AG09309 (cell line): ENCODE results near the gene SRL.
A peak's percentile ranks its signal among the peaks of the same experiment; 100 is the strongest.

Experiments used
- DNase-seq: peaks from one replicate; pipeline ENCODE4 v3.0.0-alpha.2; 2010; ENCODE audit warnings: low read depth
- H3K4me3 ChIP-seq: 2 replicates; pipeline ENCODE4 v1.5.1; 2011; ENCODE audit warnings: mild to moderate bottlenecking, low read depth, low read length, moderate library complexity; ENCODE audit not compliant: control insufficient read depth
- TF ChIP-seq, protein P1 (sequence below): IDR thresholded peaks from 2 replicates; pipeline ENCODE4 v1.5.1; 2011; ENCODE audit warnings: mild to moderate bottlenecking, low read depth, low read length, inconsistent platforms; ENCODE audit not compliant: insufficient read depth, control insufficient read depth; ENCODE audit errors: missing control alignments

SRL gene

DNA sequence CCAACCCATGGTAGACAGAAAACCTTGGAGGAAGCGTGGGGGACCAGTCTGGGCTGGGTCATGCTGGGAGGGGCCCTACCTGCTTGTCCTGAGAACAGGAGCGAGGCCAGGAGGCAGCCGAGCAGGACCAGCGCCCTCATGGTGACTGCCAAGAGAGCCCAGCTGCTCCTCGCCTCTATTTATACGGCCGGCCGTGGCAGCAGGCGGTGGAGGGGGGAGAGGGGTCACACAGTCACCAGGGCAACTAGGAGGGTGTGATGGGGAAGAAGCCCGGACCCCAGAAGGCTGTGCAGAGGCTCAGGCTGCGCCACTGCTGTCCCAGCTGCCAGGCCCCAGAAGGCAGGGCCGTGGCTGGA lies at the start of gene SRL:
Gene SRL, minus strand, starts transcription at position 153 of the 356 bp plus-strand sequence. Its CDS starts 13 bp downstream, at position 140.
- no peak for DNase-seq
- TF ChIP-seq, protein P1, sequence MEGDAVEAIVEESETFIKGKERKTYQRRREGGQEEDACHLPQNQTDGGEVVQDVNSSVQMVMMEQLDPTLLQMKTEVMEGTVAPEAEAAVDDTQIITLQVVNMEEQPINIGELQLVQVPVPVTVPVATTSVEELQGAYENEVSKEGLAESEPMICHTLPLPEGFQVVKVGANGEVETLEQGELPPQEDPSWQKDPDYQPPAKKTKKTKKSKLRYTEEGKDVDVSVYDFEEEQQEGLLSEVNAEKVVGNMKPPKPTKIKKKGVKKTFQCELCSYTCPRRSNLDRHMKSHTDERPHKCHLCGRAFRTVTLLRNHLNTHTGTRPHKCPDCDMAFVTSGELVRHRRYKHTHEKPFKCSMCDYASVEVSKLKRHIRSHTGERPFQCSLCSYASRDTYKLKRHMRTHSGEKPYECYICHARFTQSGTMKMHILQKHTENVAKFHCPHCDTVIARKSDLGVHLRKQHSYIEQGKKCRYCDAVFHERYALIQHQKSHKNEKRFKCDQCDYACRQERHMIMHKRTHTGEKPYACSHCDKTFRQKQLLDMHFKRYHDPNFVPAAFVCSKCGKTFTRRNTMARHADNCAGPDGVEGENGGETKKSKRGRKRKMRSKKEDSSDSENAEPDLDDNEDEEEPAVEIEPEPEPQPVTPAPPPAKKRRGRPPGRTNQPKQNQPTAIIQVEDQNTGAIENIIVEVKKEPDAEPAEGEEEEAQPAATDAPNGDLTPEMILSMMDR, result no peak
- H3K4me3 ChIP-seq, result no peak within 1 kb of the TSS

DNA sequence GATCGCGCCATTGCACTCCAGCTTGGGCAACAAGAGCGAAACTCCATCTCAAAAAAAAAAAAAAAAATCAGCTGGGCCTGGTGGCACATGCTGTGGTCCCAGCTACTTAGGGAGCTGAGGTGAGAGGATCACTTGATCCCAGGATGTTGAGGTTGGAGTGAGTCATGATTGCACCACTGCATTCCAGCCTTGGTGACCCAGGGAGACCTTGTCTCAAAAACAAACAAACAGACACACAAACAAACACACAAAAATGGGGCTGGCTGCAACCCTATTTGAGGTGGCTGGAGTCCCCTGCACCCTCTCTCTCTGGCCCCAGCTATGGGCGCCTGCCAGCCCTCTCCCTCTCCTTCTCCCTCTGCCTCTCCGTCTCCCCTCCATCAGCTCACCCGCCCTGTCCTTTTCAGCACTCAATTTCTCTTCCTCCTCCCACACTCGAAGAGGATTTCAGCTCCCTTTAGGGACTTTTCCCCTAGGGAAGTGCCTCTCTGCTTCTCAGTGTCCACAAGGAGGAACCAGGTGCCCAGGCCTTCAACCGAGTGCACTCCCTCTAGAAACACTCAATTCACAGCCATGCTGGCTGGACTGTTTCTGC lies 48.5 kb upstream of the SRL start:
- DNase-seq, result no peak
- no peak overlapping the region for H3K4me3 ChIP-seq
- TF ChIP-seq, protein P1, result peak; percentile 48

- TF ChIP-seq, protein P1, result peak; percentile 96
- H3K4me3 ChIP-seq, result no peak overlapping the region
- no peak for DNase-seq
Measured at GRCh38 chr16:4288148-4288921, 46.5 kb upstream of the SRL start.

DNA sequence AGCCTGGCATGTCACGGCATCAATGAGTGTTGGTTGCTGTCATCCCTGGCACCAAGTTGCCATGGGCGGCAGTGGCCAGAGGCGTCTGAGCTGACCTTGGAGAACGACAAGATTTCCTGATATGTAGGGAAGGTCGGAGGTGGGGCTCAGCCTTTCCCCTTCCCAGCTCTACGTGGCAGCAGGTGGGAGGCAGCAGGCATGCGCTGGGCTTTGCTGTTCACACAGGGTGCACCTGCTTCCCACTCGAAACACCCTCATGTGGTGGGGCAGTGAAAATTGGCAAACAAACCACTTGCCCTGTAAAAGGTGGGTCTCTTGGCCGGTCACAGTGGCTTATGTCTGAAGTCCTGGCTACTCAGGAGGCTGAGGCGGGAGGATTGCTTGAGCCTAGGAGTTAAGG lies 43.3 kb upstream of the SRL start:
- DNase-seq, result no peak
- TF ChIP-seq, protein P1, result no peak
- no peak overlapping the region for H3K4me3 ChIP-seq

GRCh38 chr16:4283939-4284338 lies 42.1 kb upstream of the SRL start:
- H3K4me3 ChIP-seq, result no peak overlapping the region
- TF ChIP-seq, protein P1, result no peak
- no peak for DNase-seq

DNA sequence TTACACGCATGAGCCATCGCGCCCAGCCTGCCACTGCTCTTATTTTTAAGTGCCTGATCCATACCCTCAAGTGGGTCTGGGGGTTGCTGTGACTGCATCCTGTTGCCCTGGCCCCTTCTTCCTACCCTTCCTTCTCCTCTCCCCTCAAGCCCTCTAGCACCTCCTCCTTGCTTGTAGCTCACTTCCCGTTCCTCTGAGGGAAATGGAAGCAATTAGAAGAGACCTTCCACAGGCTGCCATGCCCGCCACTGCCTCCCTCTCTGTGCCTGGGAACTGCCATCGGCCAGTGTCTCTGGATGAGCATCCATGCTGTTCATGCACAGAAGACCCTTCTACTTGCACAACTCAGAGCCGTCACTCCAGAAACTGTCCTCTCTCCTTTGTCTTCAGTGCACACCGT lies 41.6 kb upstream of the SRL start:
- TF ChIP-seq, protein P1, result no peak
- no peak for DNase-seq
- H3K4me3 ChIP-seq, result no peak overlapping the region

DNA sequence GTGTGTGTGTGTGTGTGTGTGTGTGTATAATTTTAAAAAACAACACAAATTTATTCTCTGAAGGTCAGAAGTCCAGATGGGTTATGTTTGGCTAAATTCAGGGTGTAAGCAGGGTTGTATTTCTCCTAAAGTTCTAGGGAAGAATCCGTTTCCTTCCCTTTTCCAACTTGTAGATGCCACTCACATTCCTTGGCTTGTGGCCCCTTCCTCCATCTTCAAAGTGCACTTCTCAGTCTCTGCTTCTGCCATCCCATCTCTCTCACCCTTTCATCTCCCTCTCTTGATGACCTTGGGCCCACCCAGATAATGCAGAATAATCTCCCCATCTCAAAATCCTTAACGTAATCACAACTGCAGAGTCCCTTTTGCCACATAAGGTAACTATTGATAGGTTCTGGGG lies 38.7 kb upstream of the SRL start:
- TF ChIP-seq, protein P1, result no peak
- H3K4me3 ChIP-seq, result no peak overlapping the region
- DNase-seq, result no peak
